SK-N-MC (cell line): ENCODE data around the gene DCAF16.

Experiments
- DNase-seq: peaks from one replicate; pipeline ENCODE4 v3.0.0-alpha.2; 2011; ENCODE audit warnings: low read depth, low spot score
- H3K27ac ChIP-seq: fragments of 200-600 bp; sonication (generic); 2 replicates; pipeline ENCODE4 v1.5.1; 2016; ENCODE audit warnings: mixed run types
- H3K36me3 ChIP-seq: fragments of 200-600 bp; sonication (generic); 2 replicates; pipeline ENCODE4 v1.6.1; 2017; ENCODE audit warnings: antibody characterized with exemption, low read length, mixed read lengths; ENCODE audit not compliant: insufficient read depth
- H3K4me3 ChIP-seq: fragments of 200-600 bp; sonication (generic); 2 replicates; pipeline ENCODE4 v1.5.1; 2016
- H3K9ac ChIP-seq: fragments of 200-600 bp; sonication (generic); 2 replicates; pipeline ENCODE4 v1.8.0; 2017; ENCODE audit warnings: mixed run types, mixed read lengths; ENCODE audit not compliant: insufficient read length
- H3K9me3 ChIP-seq: fragments of 200-600 bp; sonication (generic); 2 replicates; pipeline ENCODE4 v1.6.1; 2017; ENCODE audit warnings: low read depth, mild to moderate bottlenecking, antibody characterized with exemption, low read length, moderate library complexity, mixed read lengths
- EZH2 ChIP-seq: fragments of 200-600 bp; sonication (generic); IDR thresholded peaks from one replicate; pipeline ENCODE4 v1.6.1; 2017; ENCODE audit warnings: antibody characterized with exemption
- FOXP2 ChIP-seq: optimal IDR thresholded peaks from 2 replicates; pipeline ENCODE3; 2011; ENCODE audit warnings: mild to moderate bottlenecking, moderate library complexity; ENCODE audit not compliant: insufficient read depth; ENCODE audit errors: extremely low read length, control extremely low read depth
- POLR2AphosphoS5 ChIP-seq: IDR thresholded peaks from 2 replicates; pipeline ENCODE4 v1.6.1; 2012; ENCODE audit warnings: mild to moderate bottlenecking, low read depth, low read length, borderline replicate concordance

Gene DCAF16

DNA sequence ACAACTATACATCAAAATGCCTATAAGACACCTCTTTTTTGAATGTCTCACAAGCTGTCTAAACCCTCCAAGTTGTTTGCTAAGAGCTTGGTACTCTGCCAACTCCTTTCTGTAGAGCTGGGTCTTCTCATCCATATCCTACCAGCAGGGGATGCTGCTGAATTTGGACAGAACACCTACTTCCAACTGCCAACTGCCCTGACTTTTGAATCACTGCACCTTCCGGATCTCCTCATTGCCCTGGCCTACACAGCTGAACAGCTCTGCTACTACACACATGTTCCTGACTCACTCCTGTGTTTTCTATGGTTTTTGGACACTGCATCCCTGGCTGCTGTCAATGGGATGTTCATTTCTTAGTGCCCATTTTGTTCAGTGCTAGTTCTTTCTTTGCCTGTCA is 47.8 kb downstream of the DCAF16 start:
- H3K4me3 ChIP-seq: no peak overlapping the region
- H3K36me3 ChIP-seq: no peaks in the 10 kb centered on the region
- no peak overlapping the region for H3K9ac ChIP-seq
- no peak for TF ChIP-seq EZH2
- TF ChIP-seq POLR2AphosphoS5: no peak
- no peak for TF ChIP-seq FOXP2
- DNase-seq: no peak
- H3K9me3 ChIP-seq: no peaks in the 10 kb centered on the region
- no peak overlapping the region for H3K27ac ChIP-seq

DNA sequence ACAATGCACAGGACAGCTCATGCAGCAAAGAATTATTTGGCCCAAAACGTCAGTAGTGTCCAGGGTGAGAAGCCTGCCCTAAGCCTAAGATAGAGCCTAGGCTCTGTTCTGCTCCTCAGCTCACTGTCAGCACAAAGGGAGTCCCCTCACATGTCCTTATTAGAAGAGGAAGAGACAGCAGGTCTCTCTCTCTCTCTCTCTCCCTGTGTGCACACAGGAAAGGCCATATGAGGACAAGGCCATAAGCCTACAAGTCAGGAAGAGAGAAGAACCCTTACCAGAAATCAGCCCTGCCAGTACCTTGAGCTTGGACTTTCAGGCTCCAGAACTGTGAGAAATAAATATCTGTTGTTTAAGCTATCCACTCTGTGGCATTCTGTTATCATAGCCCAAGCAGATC is 49.5 kb downstream of the DCAF16 start:
- H3K9ac ChIP-seq: no peak overlapping the region
- no peak for DNase-seq
- no peaks in the 10 kb centered on the region for H3K36me3 ChIP-seq
- no peak overlapping the region for H3K4me3 ChIP-seq
- no peak for TF ChIP-seq EZH2
- no peak for TF ChIP-seq POLR2AphosphoS5
- no peak for TF ChIP-seq FOXP2
- H3K27ac ChIP-seq: no peak overlapping the region
- H3K9me3 ChIP-seq: no peaks in the 10 kb centered on the region

DNA sequence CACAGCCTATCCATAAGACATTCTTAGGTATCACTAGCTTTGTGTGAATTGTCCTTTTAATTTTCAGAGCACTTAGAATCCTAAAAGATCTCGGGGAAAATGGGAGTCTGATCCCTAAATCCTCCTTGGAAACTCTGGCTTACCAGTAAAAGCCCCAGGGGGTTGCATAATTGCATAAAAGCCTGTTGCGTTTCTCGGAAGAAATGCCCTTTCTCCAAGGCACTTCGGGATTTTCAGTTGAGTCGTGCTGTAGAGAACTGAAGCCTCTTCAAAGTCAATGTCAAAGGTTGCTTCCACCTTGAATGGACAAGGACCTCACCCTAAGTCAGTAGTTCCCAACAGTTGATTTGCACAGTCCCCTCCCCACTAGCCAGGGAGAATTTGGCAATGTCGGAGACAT is 49.9 kb downstream of the DCAF16 start:
- Histone ChIP-seq H3K9me3 (no peaks in the 10 kb centered on the region), H3K27ac (no peak overlapping the region), H3K4me3 (no peak overlapping the region), H3K36me3 (no peaks in the 10 kb centered on the region), H3K9ac (no peak overlapping the region)
- DNase-seq: no peak
- TF ChIP-seq EZH2 (no peak), POLR2AphosphoS5 (no peak), FOXP2 (no peak)

DNA sequence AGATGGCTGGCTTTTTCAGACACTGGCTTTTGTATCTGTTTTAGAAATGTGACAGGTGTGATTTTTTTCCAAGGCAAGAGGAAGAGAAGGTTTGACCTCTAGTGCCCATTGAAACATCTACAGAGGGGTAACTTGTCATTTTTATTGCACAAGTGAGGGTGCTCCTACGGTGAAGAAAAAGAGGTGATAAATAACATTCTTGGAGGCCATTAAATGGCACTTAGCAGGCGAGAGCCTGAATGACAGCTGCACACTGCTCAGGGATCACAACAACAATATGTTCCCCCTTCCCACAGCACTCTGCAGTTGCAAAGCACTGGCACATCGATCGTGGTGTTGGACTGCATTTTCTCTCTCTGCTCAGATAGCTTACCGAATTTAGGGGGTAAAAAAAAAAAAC is 52.1 kb downstream of the DCAF16 start:
- TF ChIP-seq FOXP2 (no peak), EZH2 (no peak), POLR2AphosphoS5 (no peak)
- H3K9me3 ChIP-seq: no peaks in the 10 kb centered on the region
- H3K9ac ChIP-seq: no peak overlapping the region
- H3K36me3 ChIP-seq: no peaks in the 10 kb centered on the region
- no peak for DNase-seq
- no peak overlapping the region for H3K4me3 ChIP-seq
- H3K27ac ChIP-seq: no peak overlapping the region

DNA sequence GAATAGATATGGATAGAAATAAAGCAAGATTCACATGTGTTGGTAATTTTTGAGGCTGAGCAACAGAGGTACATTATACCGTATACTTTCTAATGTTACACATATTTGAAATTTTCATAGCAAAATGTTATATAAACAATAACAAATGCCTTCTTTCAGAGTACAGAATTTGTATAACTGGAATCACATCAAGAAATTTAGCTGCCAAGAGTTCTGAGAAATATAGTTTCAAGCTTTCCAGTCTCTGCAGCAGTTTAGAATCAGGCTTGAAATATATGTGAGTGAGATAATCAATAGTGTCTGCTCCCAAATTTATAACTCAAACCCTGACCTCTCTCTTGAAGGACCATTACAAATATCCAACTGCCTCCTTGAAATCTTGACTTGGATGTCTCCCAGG is 52.9 kb downstream of the DCAF16 start:
- DNase-seq: no peak
- no peak overlapping the region for H3K9ac ChIP-seq
- TF ChIP-seq EZH2: no peak

DNA sequence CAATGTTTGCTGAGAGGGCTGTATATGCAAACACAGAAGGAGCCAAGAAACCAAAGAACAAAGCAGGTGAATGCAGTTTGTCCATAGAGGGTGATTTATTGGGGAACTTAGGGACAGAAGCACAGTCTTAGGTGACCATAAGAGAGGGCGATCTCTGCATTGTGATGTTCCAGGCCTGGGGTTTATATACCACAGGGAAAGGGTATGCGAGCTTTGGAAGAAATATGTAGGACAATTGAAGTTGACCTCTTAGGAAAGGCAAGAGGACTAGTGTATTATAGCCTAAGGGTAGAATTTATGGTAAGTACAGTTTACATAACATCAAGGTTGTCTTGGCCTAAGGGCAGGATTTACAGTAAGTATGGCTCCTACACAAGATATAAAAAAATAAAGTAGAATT is 56.9 kb downstream of the DCAF16 start:
- Histone ChIP-seq H3K4me3 (no peak overlapping the region), H3K9me3 (no peaks in the 10 kb centered on the region), H3K9ac (no peak overlapping the region), H3K27ac (no peak overlapping the region), H3K36me3 (no peaks in the 10 kb centered on the region)
- TF ChIP-seq EZH2 (no peak), POLR2AphosphoS5 (no peak), FOXP2 (no peak)
- no peak for DNase-seq

More for the DNA sequence above, 52.9 kb downstream of the DCAF16 start:
- H3K27ac ChIP-seq: no peak overlapping the region
- H3K4me3 ChIP-seq: no peak overlapping the region
- no peaks in the 10 kb centered on the region for H3K9me3 ChIP-seq
- no peaks in the 10 kb centered on the region for H3K36me3 ChIP-seq
